Stimulated activated CD8-positive, alpha-beta memory T cell treated with anti-CD3 and anti-CD28 coated beads, Interleukin-7, amount 100 ng/mL, for 48 hours (primary cell): ENCODE results near the gene TMSB10.
"Not testable (repeated sequence)": the region's sequence is repeated elsewhere in the genome, so short reads cannot be mapped to it uniquely, and the experiment has no call there.

ENCODE experiments used
- DNase-seq, 2 donors: peaks; one replicate each; pipeline ENCODE4 v3.0.0-alpha.2; 2020; ENCODE audit warnings: low read depth in 1 of 2; ENCODE audit errors: extremely low read depth in 1 of 2

TMSB10 gene

GRCh38 chr2:84905181-84906107, at the start of gene TMSB10:
TSS of gene TMSB10 (plus strand) at chr2:84905656.
- DNase-seq = peak; percentile 65 to 72

- no peak for DNase-seq
Observed at GRCh38 chr2:84855731-84856130, 49.7 kb upstream of the TMSB10 start.

GRCh38 chr2:84856787-84857186, 48.7 kb upstream of the TMSB10 start:
- DNase-seq = no peak

- DNase-seq = no peak
Observed at GRCh38 chr2:84857566-84857965, 47.9 kb upstream of the TMSB10 start.

- no peak for DNase-seq
Observed at GRCh38 chr2:84858123-84858522, 47.3 kb upstream of the TMSB10 start.

- DNase-seq = no peak
Observed at GRCh38 chr2:84858937-84859336, 46.5 kb upstream of the TMSB10 start.

- DNase-seq = no peak
Observed at GRCh38 chr2:84861539-84861938, 43.9 kb upstream of the TMSB10 start.

- no peak for DNase-seq
Observed at GRCh38 chr2:84862006-84862405, 43.5 kb upstream of the TMSB10 start.

GRCh38 chr2:84865181-84865783, 40.2 kb upstream of the TMSB10 start:
- no peak for DNase-seq

GRCh38 chr2:84866122-84866521, 39.3 kb upstream of the TMSB10 start:
- no peak for DNase-seq

- not testable (repeated sequence) for DNase-seq
Observed at GRCh38 chr2:84868327-84868726, 37.1 kb upstream of the TMSB10 start.

GRCh38 chr2:84870306-84870705, 35.1 kb upstream of the TMSB10 start:
- DNase-seq = no peak

GRCh38 chr2:84872691-84873090, 32.8 kb upstream of the TMSB10 start:
- not testable (repeated sequence) for DNase-seq

GRCh38 chr2:84873350-84873749, 32.1 kb upstream of the TMSB10 start:
- no peak for DNase-seq

- no peak for DNase-seq
Observed at GRCh38 chr2:84874381-84875212, 30.9 kb upstream of the TMSB10 start.

- DNase-seq = no peak
Observed at GRCh38 chr2:84875213-84875560, 30.3 kb upstream of the TMSB10 start.

- DNase-seq = not testable (repeated sequence)
Observed at GRCh38 chr2:84875619-84876018, 29.8 kb upstream of the TMSB10 start.

GRCh38 chr2:84876369-84876768, 29.1 kb upstream of the TMSB10 start:
- DNase-seq = no peak

- no peak for DNase-seq
Observed at GRCh38 chr2:84878459-84878858, 27.0 kb upstream of the TMSB10 start.

- no peak for DNase-seq
Observed at GRCh38 chr2:84878896-84879583, 26.4 kb upstream of the TMSB10 start.
